GM23338 (cell line): ENCODE results near the gene MAP4K5. TPM values are rescaled to one million over a fixed set of nuclear protein-coding genes. Genes with fewer than 3 reads are reported as not detected.

Experiments
- ATAC-seq: fragments of 200-7000 bp; cut with Tn5 transposase; 3 replicates; pipeline ENCODE4 v1.9.1; 2020
- DNase-seq: peaks from one replicate; pipeline ENCODE4 v3.0.0-alpha.2; 2015; ENCODE audit warnings: low spot score
- H2AFZ ChIP-seq: fragments of 200-600 bp; sonication (generic); 2 replicates; pipeline ENCODE4 v1.8.0; 2016; ENCODE audit warnings: antibody characterized with exemption, mild to moderate bottlenecking, moderate library complexity
- H3F3A ChIP-seq: fragments of 200-600 bp; sonication (generic); replicated peaks from 2 replicates; pipeline ENCODE4 v1.8.0; 2017; ENCODE audit warnings: antibody characterized with exemption, mixed run types, low read depth
- H3K27ac ChIP-seq: fragments of 200-600 bp; sonication (generic); 2 replicates; pipeline ENCODE4 v1.6.1; 2016; ENCODE audit warnings: low read depth
- H3K27me3 ChIP-seq: fragments of 200-600 bp; sonication (generic); 2 replicates; pipeline ENCODE4 v1.8.0; 2016; ENCODE audit warnings: mild to moderate bottlenecking, mixed run types, moderate library complexity; ENCODE audit not compliant: insufficient read depth
- H3K36me3 ChIP-seq: fragments of 200-600 bp; sonication (generic); 2 replicates; pipeline ENCODE4 v1.8.0; 2016; ENCODE audit warnings: mild to moderate bottlenecking; ENCODE audit not compliant: insufficient read depth
- H3K4me1 ChIP-seq: fragments of 200-600 bp; sonication (generic); 2 replicates; pipeline ENCODE4 v1.8.0; 2016; ENCODE audit warnings: mild to moderate bottlenecking, moderate library complexity; ENCODE audit not compliant: insufficient read depth
- H3K4me2 ChIP-seq: fragments of 200-600 bp; sonication (generic); 2 replicates; pipeline ENCODE4 v1.7.1; 2017; ENCODE audit warnings: mixed run types
- H3K4me3 ChIP-seq: fragments of 200-600 bp; sonication (generic); 2 replicates; pipeline ENCODE4 v1.6.1; 2016; ENCODE audit warnings: mixed run types
- H3K79me2 ChIP-seq: fragments of 200-600 bp; sonication (generic); replicated peaks from 2 replicates; pipeline ENCODE4 v1.8.0; 2017; ENCODE audit warnings: mild to moderate bottlenecking; ENCODE audit not compliant: insufficient read depth
- H3K9me2 ChIP-seq: fragments of 200-600 bp; sonication (generic); 2 replicates; pipeline ENCODE4 v1.8.0; 2017; ENCODE audit not compliant: insufficient read depth
- H4K20me1 ChIP-seq: fragments of 200-600 bp; sonication (generic); replicated peaks from 2 replicates; pipeline ENCODE4 v1.8.0; 2017; ENCODE audit warnings: mild to moderate bottlenecking; ENCODE audit not compliant: insufficient read depth
- H3K27ac Mint-ChIP-seq: 2 replicates; pipeline ENCODE4 v1.8.0; 2020; ENCODE audit warnings: inconsistent platforms, mild to moderate bottlenecking, moderate library complexity, mixed read lengths
- H3K27me3 Mint-ChIP-seq: 3 replicates; pipeline ENCODE4 v1.8.0; 2022; ENCODE audit warnings: low read depth, mild to moderate bottlenecking, moderate library complexity, mixed read lengths, inconsistent platforms; ENCODE audit not compliant: insufficient read depth, poor library complexity
- H3K36me3 Mint-ChIP-seq: 3 replicates; pipeline ENCODE4 v1.8.0; 2021; ENCODE audit warnings: low read depth, mild to moderate bottlenecking, inconsistent platforms, moderate library complexity, mixed read lengths
- H3K4me1 Mint-ChIP-seq: 3 replicates; pipeline ENCODE4 v1.8.0; 2020; ENCODE audit warnings: mild to moderate bottlenecking, inconsistent platforms, mixed read lengths
- H3K4me3 Mint-ChIP-seq: 3 replicates; pipeline ENCODE4 v1.8.0; 2021; ENCODE audit warnings: moderate library complexity, mild to moderate bottlenecking, inconsistent platforms, mixed read lengths
- H3K9me3 Mint-ChIP-seq: 3 replicates; pipeline ENCODE4 v1.8.0; 2020; ENCODE audit warnings: moderate library complexity, mild to moderate bottlenecking, inconsistent platforms, mixed read lengths
- CTCF ChIP-seq, 2 experiments: fragments of 200-600 bp in 1 of 2; sonication (generic) in 1 of 2; conservative IDR thresholded peaks; 2 replicates each; pipeline versions ENCODE4 v1.5.1 to v1.6.1; 2016 to 2017; ENCODE audit warnings: antibody characterized with exemption in 2 of 2, low read depth in 2 of 2, mild to moderate bottlenecking in 2 of 2, moderate library complexity in 1 of 2
- EZH2 ChIP-seq: fragments of 200-600 bp; sonication (generic); IDR thresholded peaks from one replicate; pipeline ENCODE4 v1.8.0; 2017; ENCODE audit warnings: antibody characterized with exemption, mild to moderate bottlenecking, low read depth; ENCODE audit not compliant: unreplicated experiment
- NANOG ChIP-seq: IDR thresholded peaks from 2 replicates; pipeline ENCODE4 v1.6.1; 2016; ENCODE audit warnings: antibody characterized with exemption, borderline replicate concordance
- STAT1 ChIP-seq: IDR thresholded peaks from one replicate; pipeline ENCODE4 v1.6.1; 2016; ENCODE audit warnings: antibody characterized with exemption; ENCODE audit not compliant: unreplicated experiment
- ZNF462 ChIP-seq: fragments of 250-450 bp; sonication (Bioruptor Pico); IDR thresholded peaks from 2 replicates; pipeline ENCODE4 v1.5.0; 2020; ENCODE audit warnings: mild to moderate bottlenecking, moderate library complexity
- polyA plus RNA-seq: library from polyadenylated mRNA; unstranded; fragments of >200 nt; fragmentation: Nextera tagmentation; extraction: Ambion mirVana; gene quantifications from 2 replicates; pipeline ENCODE4 v1.2.1, GENCODE V29; 2016
- total RNA-seq: library from RNA; depleted of rRNA; stranded (reverse); fragments of >200 nt; shearing (Covaris generic); gene quantifications from 2 replicates; pipeline ENCODE4 v1.2.3, GENCODE V29; 2014

Gene MAP4K5
- total and polyA plus RNA-seq, 2 experiments from 2014 or later, result 71.4 to 74.6 TPM

- peaks cover 58% of the 10 kb centered on the region for H3K79me2 ChIP-seq
- Mint-ChIP-seq H3K27me3 (peaks cover 10% of the 10 kb centered on the region), H3K36me3 (peaks cover 4% of the 10 kb centered on the region), H3K4me3 (peak overlapping the region; percentile 90), H3K27ac (no peak overlapping the region), H3K9me3 (no peaks in the 10 kb centered on the region; the same call in 2 of the 3 replicates), H3K4me1 (peaks cover 31% of the 10 kb centered on the region)
- H4K20me1 ChIP-seq, result peaks cover 15% of the 10 kb centered on the region
- no peaks in the 10 kb centered on the region for H3F3A ChIP-seq
- peak overlapping the region; percentile 75 for H3K4me2 ChIP-seq
- TF ChIP-seq ZNF462 (CRISPR knock-in tag) (no peak), STAT1 (no peak), CTCF (conservative IDR thresholded peaks at IDR 0.05; ENCODE audit: low read depth in 2 of 2) (no peak), NANOG (no peak), EZH2 (no peak)
- peak overlapping the region; percentile 82 for H3K4me3 ChIP-seq
- ATAC-seq (no peak), DNase-seq (no peak)
- no peaks in the 10 kb centered on the region for H3K36me3 ChIP-seq
- peaks cover 27% of the 10 kb centered on the region for H3K4me1 ChIP-seq
- no peak overlapping the region for H3K27ac ChIP-seq
- no peak overlapping the region for H2AFZ ChIP-seq
- H3K9me2 ChIP-seq, result no peaks in the 10 kb centered on the region
- H3K27me3 ChIP-seq, result no peaks in the 10 kb centered on the region
Measured at GRCh38 chr14:50530794-50531365, 1.5 kb downstream of the MAP4K5 start.
